Measurements from ENCODE around the gene DMD.

Gene DMD

GRCh38 chrX:31652650-31653049 is 1558.7 kb downstream of the DMD start:
- no peak overlapping the region for H3K4me3 ChIP-seq (ENCODE audit: low read length)
- H3K36me3 ChIP-seq (ENCODE audit: control insufficient read depth, insufficient read depth, low read length) = no peaks in the 10 kb centered on the region
- H3K9ac ChIP-seq (ENCODE audit: low read length) = no peak overlapping the region
- no peaks in the 10 kb centered on the region for H3K4me1 ChIP-seq (ENCODE audit: control insufficient read depth, insufficient read depth, low read length)
- H3K27me3 ChIP-seq (ENCODE audit: control insufficient read depth, insufficient read depth, low read length) = no peaks in the 10 kb centered on the region
- no peaks in the 10 kb centered on the region for H3K9me3 ChIP-seq (ENCODE audit: control insufficient read depth, low read length)

DNA sequence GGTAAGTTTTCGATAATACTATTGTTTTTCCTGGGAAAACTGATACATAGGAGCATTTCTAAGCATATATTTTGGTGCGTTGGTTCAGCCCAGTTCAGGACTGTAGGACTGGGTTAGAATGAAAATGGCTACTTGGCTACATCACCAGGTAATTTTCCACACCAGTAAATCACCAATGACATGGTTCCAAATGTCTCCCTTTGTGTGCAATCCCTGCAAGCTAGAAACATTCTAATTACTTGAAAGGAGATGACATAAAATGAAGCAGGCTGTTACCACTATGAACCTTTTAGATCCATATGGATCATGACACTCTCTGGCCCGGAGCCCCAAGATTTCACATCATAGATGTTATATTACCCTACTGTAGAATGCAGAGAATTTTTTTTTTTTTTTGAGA is 1562.1 kb downstream of the DMD start:
- Histone ChIP-seq H3K4me1 (ENCODE audit: control insufficient read depth, insufficient read depth, low read length) (no peaks in the 10 kb centered on the region), H3K4me3 (ENCODE audit: low read length) (no peak overlapping the region), H3K9ac (ENCODE audit: low read length) (no peak overlapping the region), H3K9me3 (ENCODE audit: control insufficient read depth, low read length) (no peaks in the 10 kb centered on the region), H3K36me3 (ENCODE audit: control insufficient read depth, insufficient read depth, low read length) (no peaks in the 10 kb centered on the region), H3K27me3 (ENCODE audit: control insufficient read depth, insufficient read depth, low read length) (no peaks in the 10 kb centered on the region)

DNA sequence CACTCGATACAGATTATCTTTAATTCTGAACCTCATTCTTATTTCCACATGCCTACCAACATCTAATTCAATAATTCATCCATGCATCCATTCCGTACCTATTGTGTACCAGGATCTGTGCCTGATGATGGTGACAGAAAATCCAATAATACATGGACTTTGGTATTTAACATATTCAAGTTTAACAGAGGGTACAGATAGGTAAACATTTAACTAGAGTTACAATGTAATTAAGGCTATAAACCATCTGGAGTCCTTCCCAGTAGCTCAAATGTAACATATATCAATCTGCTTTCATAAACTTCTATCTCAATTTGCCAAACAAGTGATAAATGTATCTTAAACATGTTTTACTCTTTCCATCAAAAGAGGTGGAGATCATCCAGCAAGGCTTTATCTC is 1578.0 kb downstream of the DMD start:
- Histone ChIP-seq H3K27me3 (ENCODE audit: control insufficient read depth, insufficient read depth, low read length) (no peaks in the 10 kb centered on the region), H3K4me1 (ENCODE audit: control insufficient read depth, insufficient read depth, low read length) (no peaks in the 10 kb centered on the region), H3K36me3 (ENCODE audit: control insufficient read depth, insufficient read depth, low read length) (no peaks in the 10 kb centered on the region), H3K9ac (ENCODE audit: low read length) (no peak overlapping the region), H3K4me3 (ENCODE audit: low read length) (no peak overlapping the region), H3K9me3 (ENCODE audit: control insufficient read depth, low read length) (no peaks in the 10 kb centered on the region)

DNA sequence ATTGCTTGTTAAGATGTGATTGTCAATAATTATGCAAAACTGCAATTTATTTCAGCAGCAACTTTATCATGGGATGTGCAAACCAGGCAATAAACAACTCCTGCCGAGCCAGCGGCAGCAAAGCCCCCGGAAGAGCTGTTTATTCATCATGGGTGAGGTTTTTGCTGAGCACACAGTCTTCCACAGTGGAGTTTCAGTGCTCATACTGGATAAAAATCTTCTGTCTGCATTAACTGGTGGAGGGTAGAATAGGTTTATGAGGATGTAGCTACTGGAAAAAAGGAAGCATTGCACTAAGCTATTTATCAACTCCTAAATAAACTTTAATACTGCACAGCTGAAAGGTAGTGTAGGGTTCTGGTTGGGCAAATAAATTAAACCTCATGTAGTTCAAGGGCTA is 1582.2 kb downstream of the DMD start:
- no peaks in the 10 kb centered on the region for H3K27me3 ChIP-seq (ENCODE audit: control insufficient read depth, insufficient read depth, low read length)
- H3K9me3 ChIP-seq (ENCODE audit: control insufficient read depth, low read length) = no peaks in the 10 kb centered on the region
- H3K4me3 ChIP-seq (ENCODE audit: low read length) = no peak overlapping the region
- H3K4me1 ChIP-seq (ENCODE audit: control insufficient read depth, insufficient read depth, low read length) = no peaks in the 10 kb centered on the region
- no peaks in the 10 kb centered on the region for H3K36me3 ChIP-seq (ENCODE audit: control insufficient read depth, insufficient read depth, low read length)
- H3K9ac ChIP-seq (ENCODE audit: low read length) = no peak overlapping the region

- Histone ChIP-seq H3K36me3 (ENCODE audit: control insufficient read depth, insufficient read depth, low read length) (no peaks in the 10 kb centered on the region), H3K27me3 (ENCODE audit: control insufficient read depth, insufficient read depth, low read length) (no peaks in the 10 kb centered on the region), H3K9me3 (ENCODE audit: control insufficient read depth, low read length) (no peaks in the 10 kb centered on the region), H3K4me1 (ENCODE audit: control insufficient read depth, insufficient read depth, low read length) (no peaks in the 10 kb centered on the region), H3K9ac (ENCODE audit: low read length) (no peak overlapping the region), H3K4me3 (ENCODE audit: low read length) (no peak overlapping the region)
These were observed 1602.2 kb downstream of the DMD start for GRCh38 chrX:31609130-31609529.

- H3K4me3 ChIP-seq (ENCODE audit: low read length) = no peak overlapping the region
- no peaks in the 10 kb centered on the region for H3K27me3 ChIP-seq (ENCODE audit: control insufficient read depth, insufficient read depth, low read length)
- no peak overlapping the region for H3K9ac ChIP-seq (ENCODE audit: low read length)
- no peaks in the 10 kb centered on the region for H3K36me3 ChIP-seq (ENCODE audit: control insufficient read depth, insufficient read depth, low read length)
- no peaks in the 10 kb centered on the region for H3K4me1 ChIP-seq (ENCODE audit: control insufficient read depth, insufficient read depth, low read length)
- H3K9me3 ChIP-seq (ENCODE audit: control insufficient read depth, low read length) = no peaks in the 10 kb centered on the region
These were observed 1602.7 kb downstream of the DMD start for GRCh38 chrX:31608638-31609037.

GRCh38 chrX:31606771-31607170 is 1604.6 kb downstream of the DMD start:
- Histone ChIP-seq H3K4me3 (ENCODE audit: low read length) (no peak overlapping the region), H3K36me3 (ENCODE audit: control insufficient read depth, insufficient read depth, low read length) (no peaks in the 10 kb centered on the region), H3K4me1 (ENCODE audit: control insufficient read depth, insufficient read depth, low read length) (no peaks in the 10 kb centered on the region), H3K9ac (ENCODE audit: low read length) (no peak overlapping the region), H3K27me3 (ENCODE audit: control insufficient read depth, insufficient read depth, low read length) (no peaks in the 10 kb centered on the region), H3K9me3 (ENCODE audit: control insufficient read depth, low read length) (no peaks in the 10 kb centered on the region)

- Histone ChIP-seq H3K36me3 (ENCODE audit: control insufficient read depth, insufficient read depth, low read length) (no peaks in the 10 kb centered on the region), H3K4me1 (ENCODE audit: control insufficient read depth, insufficient read depth, low read length) (no peaks in the 10 kb centered on the region), H3K27me3 (ENCODE audit: control insufficient read depth, insufficient read depth, low read length) (no peaks in the 10 kb centered on the region)
These were observed 1606.6 kb downstream of the DMD start for GRCh38 chrX:31604629-31605221.

GRCh38 chrX:31603411-31604120 is 1607.8 kb downstream of the DMD start:
- Histone ChIP-seq H3K9me3 (ENCODE audit: control insufficient read depth, low read length) (no peaks in the 10 kb centered on the region), H3K36me3 (ENCODE audit: control insufficient read depth, insufficient read depth, low read length) (no peaks in the 10 kb centered on the region), H3K4me3 (ENCODE audit: low read length) (no peak overlapping the region), H3K27me3 (ENCODE audit: control insufficient read depth, insufficient read depth, low read length) (no peaks in the 10 kb centered on the region), H3K4me1 (ENCODE audit: control insufficient read depth, insufficient read depth, low read length) (no peaks in the 10 kb centered on the region), H3K9ac (ENCODE audit: low read length) (no peak overlapping the region)

More at GRCh38 chrX:31604629-31605221, 1606.6 kb downstream of the DMD start:
- no peak overlapping the region for H3K4me3 ChIP-seq (ENCODE audit: low read length)
- H3K9ac ChIP-seq (ENCODE audit: low read length) = no peak overlapping the region
- no peaks in the 10 kb centered on the region for H3K9me3 ChIP-seq (ENCODE audit: control insufficient read depth, low read length)

- Histone ChIP-seq H3K36me3 (ENCODE audit: control insufficient read depth, insufficient read depth, low read length) (no peaks in the 10 kb centered on the region), H3K4me1 (ENCODE audit: control insufficient read depth, insufficient read depth, low read length) (no peaks in the 10 kb centered on the region), H3K9me3 (ENCODE audit: control insufficient read depth, low read length) (no peaks in the 10 kb centered on the region), H3K9ac (ENCODE audit: low read length) (no peak overlapping the region), H3K27me3 (ENCODE audit: control insufficient read depth, insufficient read depth, low read length) (no peaks in the 10 kb centered on the region), H3K4me3 (ENCODE audit: low read length) (no peak overlapping the region)
These were observed 1610.5 kb downstream of the DMD start for GRCh38 chrX:31600823-31601222.

GRCh38 chrX:31593353-31593752 is 1618.0 kb downstream of the DMD start:
- H3K4me1 ChIP-seq (ENCODE audit: control insufficient read depth, insufficient read depth, low read length) = no peaks in the 10 kb centered on the region
- no peaks in the 10 kb centered on the region for H3K36me3 ChIP-seq (ENCODE audit: control insufficient read depth, insufficient read depth, low read length)
- no peak overlapping the region for H3K4me3 ChIP-seq (ENCODE audit: low read length)
- H3K9me3 ChIP-seq (ENCODE audit: control insufficient read depth, low read length) = no peaks in the 10 kb centered on the region
- H3K27me3 ChIP-seq (ENCODE audit: control insufficient read depth, insufficient read depth, low read length) = no peaks in the 10 kb centered on the region
- no peak overlapping the region for H3K9ac ChIP-seq (ENCODE audit: low read length)

DNA sequence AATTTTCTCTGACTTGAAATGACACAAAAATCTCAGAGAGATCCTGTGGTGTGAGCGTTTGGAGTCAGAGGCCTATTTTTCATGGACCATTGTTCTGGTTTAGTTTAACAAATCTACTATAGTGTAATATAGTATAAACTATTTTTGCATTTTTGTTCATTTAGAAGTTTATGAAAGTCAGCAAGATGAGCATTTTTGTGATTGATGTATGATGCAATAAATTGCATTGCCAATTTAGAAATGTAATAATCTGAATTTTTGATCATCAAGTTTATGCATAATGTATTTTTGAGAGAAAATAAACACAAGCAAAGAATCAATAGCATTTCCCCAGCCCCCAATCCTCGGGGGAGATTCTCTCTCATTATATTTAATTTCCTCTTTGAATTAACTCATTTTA is 1620.0 kb downstream of the DMD start:
- Histone ChIP-seq H3K9ac (ENCODE audit: low read length) (no peak overlapping the region), H3K9me3 (ENCODE audit: control insufficient read depth, low read length) (no peaks in the 10 kb centered on the region)

More for the DNA sequence above, 1620.0 kb downstream of the DMD start:
- Histone ChIP-seq H3K27me3 (ENCODE audit: control insufficient read depth, insufficient read depth, low read length) (no peaks in the 10 kb centered on the region), H3K4me3 (ENCODE audit: low read length) (no peak overlapping the region), H3K4me1 (ENCODE audit: control insufficient read depth, insufficient read depth, low read length) (no peaks in the 10 kb centered on the region), H3K36me3 (ENCODE audit: control insufficient read depth, insufficient read depth, low read length) (no peaks in the 10 kb centered on the region)

All from mucosa of stomach (tissue), 1 donor.